BJ (cell line): ENCODE measurements around the gene GARIN5B. TPM values are rescaled to one million over a fixed set of nuclear protein-coding genes. Genes with fewer than 3 reads are reported as not detected.

Experiments used
- CTCF ChIA-PET: fragments of 350-600 bp; formaldehyde crosslinking; extraction: SDS; loops from one replicate; lab custom pipeline; 2021; ENCODE audit warnings: antibody characterized with exemption, inconsistent platforms; lab: Yijun Ruan, JAX
- POLR2A ChIA-PET: fragments of 300-600 bp; sonication (Branson Sonifier 250); formaldehyde crosslinking; extraction: SDS; loops from one replicate; lab custom pipeline; 2021; ENCODE audit warnings: antibody characterized with exemption; lab: Charles Lee
- DNase-seq: peaks from one replicate; pipeline ENCODE4 v3.0.0-alpha.2; 2011; ENCODE audit warnings: low read depth
- H3K27me3 ChIP-seq: 2 replicates; pipeline ENCODE4 v1.6.0; 2011; ENCODE audit warnings: low read length; ENCODE audit not compliant: control insufficient read depth, insufficient read depth
- H3K36me3 ChIP-seq: 2 replicates; pipeline ENCODE4 v1.5.1; 2011; ENCODE audit warnings: low read length; ENCODE audit not compliant: control insufficient read depth, insufficient read depth
- H3K4me3 ChIP-seq: 2 replicates; pipeline ENCODE4 v1.5.1; 2011; ENCODE audit warnings: low read depth, mild to moderate bottlenecking, control low read depth, low read length
- CTCF ChIP-seq: IDR thresholded peaks from 2 replicates; pipeline ENCODE4 v1.5.1; 2011; ENCODE audit warnings: low read depth, mild to moderate bottlenecking, control low read depth, inconsistent platforms, low read length, moderate library complexity; ENCODE audit not compliant: insufficient read depth
- polyA plus RNA-seq: library from polyadenylated mRNA; depleted of rRNA; stranded (reverse); fragments of >200 nt; gene quantifications from 2 replicates; pipeline ENCODE4 v1.2.3, GENCODE V29; 2011

The GARIN5B gene
- polyA plus RNA-seq, 1 experiment, result 0.02 TPM

- no peak for TF ChIP-seq CTCF
- ChIA-PET POLR2A (no interaction called here), CTCF (interaction anchor here (1.4 to 2.2 kb wide), 2 partner anchors 15 to 20 kb away, joined by 3 to 12 read pairs; no protein-coding TSS in a partner anchor)
- DNase-seq, result no peak
- no peak overlapping the region for H3K4me3 ChIP-seq
- no peaks in the 10 kb centered on the region for H3K27me3 ChIP-seq
- no peaks in the 10 kb centered on the region for H3K36me3 ChIP-seq
These were observed 41.5 kb downstream of the GARIN5B start for GRCh38 chr19:55321466-55322137.

GRCh38 chr19:55320844-55321419, 42.1 kb downstream of the GARIN5B start:
- ChIA-PET POLR2A (no interaction called here), CTCF (interaction anchor here (0.7 to 1.4 kb wide), 3 partner anchors 14 to 20 kb away, joined by 3 read pairs; no protein-coding TSS in a partner anchor)
- H3K27me3 ChIP-seq, result no peaks in the 10 kb centered on the region
- DNase-seq, result no peak
- no peaks in the 10 kb centered on the region for H3K36me3 ChIP-seq
- no peak overlapping the region for H3K4me3 ChIP-seq
- no peak for TF ChIP-seq CTCF

- no peak for DNase-seq
- ChIA-PET POLR2A (no interaction called here), CTCF (interaction anchor here (0.8 to 1.0 kb wide), 2 partner anchors 20 to 28 kb away, joined by 3 to 4 read pairs; partner anchors contain the start of gene KMT5C)
- Histone ChIP-seq H3K36me3 (no peaks in the 10 kb centered on the region), H3K4me3 (no peak overlapping the region), H3K27me3 (no peaks in the 10 kb centered on the region)
- TF ChIP-seq CTCF, result no peak
These were observed 43.3 kb downstream of the GARIN5B start for GRCh38 chr19:55319785-55320184.

GRCh38 chr19:55316646-55317045, 46.4 kb downstream of the GARIN5B start:
- no peak for TF ChIP-seq CTCF
- ChIA-PET CTCF (interaction anchor here (5.0 kb wide), 1 partner anchor 15 kb away, joined by 30 read pairs; no protein-coding TSS in a partner anchor), POLR2A (no interaction called here)
- no peaks in the 10 kb centered on the region for H3K27me3 ChIP-seq
- H3K36me3 ChIP-seq, result no peaks in the 10 kb centered on the region
- H3K4me3 ChIP-seq, result no peak overlapping the region
- DNase-seq, result no peak

- no peak for TF ChIP-seq CTCF
- Histone ChIP-seq H3K4me3 (no peak overlapping the region), H3K27me3 (no peaks in the 10 kb centered on the region), H3K36me3 (no peaks in the 10 kb centered on the region)
- CTCF ChIA-PET, result interaction anchor here (5.0 kb wide), 1 partner anchor 15 kb away, joined by 30 read pairs; no protein-coding TSS in a partner anchor
- POLR2A ChIA-PET, result no interaction called here
- no peak for DNase-seq
These were observed 47.0 kb downstream of the GARIN5B start for GRCh38 chr19:55315956-55316525.
